CD4-positive, alpha-beta T cell treated with Interferon gamma for 1 hour (primary cell): Measurements from ENCODE around the gene UTP25.
"Not testable (repeated sequence)": the region's sequence is repeated elsewhere in the genome, so short reads cannot be mapped to it uniquely, and the experiment has no call there.

Source experiments
- DNase-seq: peaks from one replicate; pipeline ENCODE4 v3.0.0-alpha.2; 2020

UTP25 gene, protein sequence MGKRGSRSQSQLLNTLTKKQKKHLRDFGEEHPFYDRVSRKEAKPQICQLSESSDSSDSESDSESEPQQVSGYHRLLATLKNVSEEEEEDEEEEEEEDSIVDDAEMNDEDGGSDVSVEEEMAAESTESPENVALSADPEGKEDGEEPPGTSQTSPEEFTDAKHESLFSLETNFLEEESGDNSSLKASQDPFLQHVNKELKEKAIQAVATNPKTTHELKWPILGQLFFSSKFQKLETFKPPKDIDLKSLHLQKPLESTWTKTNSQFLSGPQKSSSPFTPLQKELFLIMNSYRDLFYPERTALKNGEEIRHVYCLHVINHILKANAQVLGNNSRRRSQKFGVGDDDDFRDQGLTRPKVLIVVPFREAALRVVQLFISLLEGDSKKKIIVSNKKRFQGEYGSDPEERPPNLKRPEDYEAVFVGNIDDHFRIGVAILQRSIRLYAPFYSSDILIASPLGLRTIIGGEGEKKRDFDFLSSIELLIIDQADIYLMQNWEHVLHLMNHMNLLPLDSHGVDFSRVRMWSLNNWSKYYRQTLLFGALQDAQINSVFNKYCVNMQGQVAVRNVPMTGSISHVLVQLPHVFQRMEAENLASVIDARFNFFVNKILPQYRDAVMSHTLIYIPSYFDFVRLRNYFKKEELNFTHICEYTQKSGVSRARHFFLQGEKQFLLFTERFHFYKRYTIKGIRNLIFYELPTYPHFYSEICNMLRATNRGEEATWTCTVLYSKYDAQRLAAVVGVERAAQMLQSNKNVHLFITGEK

DNA sequence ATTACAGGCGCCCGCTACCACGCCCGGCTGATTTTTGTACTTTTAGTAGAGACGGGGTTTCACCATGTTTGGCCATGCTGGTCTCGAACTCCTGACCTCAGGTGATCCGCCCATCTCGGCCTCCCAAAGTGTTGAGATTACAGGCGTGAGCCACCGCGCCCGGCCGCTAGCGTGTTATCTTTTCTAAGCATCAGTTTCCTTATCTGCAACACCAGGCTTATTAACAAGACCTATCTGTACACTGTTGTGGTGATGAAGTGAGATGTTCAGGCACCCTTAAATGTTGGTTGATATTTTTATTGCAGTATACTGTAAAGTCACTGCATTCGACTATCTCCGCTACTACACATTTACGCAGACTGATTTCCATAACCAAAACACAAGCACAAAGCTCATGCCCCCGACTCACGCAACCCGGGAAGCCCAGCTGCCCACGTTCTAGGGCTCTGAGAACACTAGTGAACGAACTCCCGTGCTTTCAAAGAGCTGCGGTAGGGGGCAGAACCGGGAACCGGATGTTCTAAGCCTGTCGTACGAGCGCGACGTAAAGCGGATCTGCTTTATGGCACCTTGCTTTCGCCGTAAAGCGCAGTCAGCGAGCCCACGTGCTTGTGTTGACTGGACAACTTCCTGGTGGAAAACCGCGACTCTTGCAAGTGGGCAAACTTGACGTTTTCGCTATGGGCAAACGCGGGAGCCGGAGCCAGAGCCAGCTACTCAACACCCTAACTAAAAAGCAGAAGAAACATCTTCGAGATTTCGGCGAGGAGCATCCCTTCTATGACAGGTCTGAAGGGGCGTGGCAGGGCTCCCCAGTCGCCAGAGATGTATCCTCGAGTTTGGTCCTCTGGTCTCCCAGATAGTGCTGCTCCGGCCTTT, at the start of gene UTP25:
UTP25 (plus strand) TSS at position 589 of the 879 bp plus-strand sequence; CDS start at position 681, 92 bp downstream.
- peak; percentile 91 for DNase-seq

DNA sequence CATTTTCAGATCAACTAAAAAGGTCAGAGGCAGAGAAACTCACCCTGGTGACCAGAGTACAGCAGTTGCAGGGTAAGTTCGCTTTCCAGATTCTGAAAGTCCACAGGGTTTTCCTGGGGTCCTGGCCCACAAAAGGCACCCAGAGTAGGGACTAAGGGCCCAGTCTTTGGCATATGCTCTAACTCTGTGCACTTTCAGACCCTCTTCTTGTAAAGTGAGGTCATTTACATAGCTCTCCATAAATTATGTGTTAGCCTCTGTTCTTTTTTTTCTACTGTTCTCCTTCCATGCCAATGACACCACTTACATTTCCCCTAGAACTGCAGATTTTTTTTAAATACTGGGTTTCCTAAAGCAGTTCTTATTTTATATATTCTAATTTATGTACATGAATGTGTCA, 49.7 kb upstream of the UTP25 start:
- DNase-seq: no peak

- no peak for DNase-seq
Measured at GRCh38 chr1:209780268-209780667, 47.5 kb upstream of the UTP25 start.

DNA sequence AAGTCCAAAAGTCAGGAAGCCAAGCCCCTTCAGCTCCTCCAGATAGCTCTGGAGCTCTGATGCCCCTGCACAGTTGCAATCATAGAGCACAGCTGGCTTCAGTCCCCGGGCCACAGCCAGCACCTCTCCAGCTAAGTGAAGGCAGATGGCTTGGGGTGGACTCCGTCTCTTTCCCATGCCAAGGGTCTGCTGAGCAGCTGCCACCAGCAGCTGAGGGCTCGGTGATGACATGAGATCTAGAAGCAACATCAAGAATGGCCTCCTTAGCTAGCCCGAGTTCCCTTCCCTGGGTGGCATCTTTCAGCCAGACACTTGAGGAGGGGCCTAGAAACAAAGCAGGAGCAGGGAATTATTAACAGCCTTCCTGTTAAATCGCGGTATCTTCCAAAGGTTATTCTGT, 44.4 kb upstream of the UTP25 start:
- no peak for DNase-seq

DNA sequence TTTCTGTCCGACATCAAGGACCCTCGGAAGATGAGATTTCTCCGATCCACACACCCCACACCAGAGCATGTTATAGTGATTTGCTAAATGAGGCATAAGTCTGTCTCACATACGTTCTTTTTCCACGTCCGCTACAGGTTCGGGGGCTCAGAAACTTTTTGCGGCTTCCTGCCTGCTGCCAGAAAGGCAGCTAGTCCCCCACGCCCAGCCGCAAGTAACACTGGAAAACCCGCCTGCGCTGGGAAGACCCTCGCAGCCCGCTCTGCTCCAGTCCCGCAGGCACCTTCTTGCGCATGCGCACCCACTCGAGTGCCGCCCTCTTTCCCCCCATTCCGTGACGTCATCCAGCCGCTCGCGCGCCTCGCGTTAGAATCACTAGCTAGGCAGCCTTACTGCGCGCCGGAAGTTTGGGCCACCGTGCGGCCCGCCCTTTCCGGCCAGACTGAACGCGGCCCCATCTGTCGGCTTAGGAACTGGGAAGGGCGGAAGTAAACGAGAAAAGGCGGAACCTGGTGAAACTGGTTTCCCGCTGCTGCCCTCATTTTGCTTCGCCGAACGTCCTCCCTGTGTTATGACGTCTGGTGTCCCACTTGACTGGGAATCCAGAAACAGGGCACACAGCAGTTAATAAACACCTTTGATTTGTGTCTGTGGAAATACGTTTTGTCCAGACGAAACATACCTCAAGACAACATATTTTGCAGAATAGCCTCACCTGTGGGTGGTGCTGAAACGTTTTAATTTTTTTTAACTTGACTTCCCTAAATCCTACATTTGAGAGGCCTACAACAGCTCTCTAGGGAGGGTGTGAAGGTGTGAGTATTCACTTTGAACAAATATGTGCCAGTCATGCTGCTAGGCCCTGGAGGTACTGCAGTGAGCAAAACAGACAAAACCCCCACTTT, 43.3 kb upstream of the UTP25 start, which contains the start of gene C1orf74:
C1orf74 (minus strand) TSS at position 295 of the 905 bp plus-strand sequence. CDS start 925 bp downstream, outside the sequence.
- peak; percentile 98 for DNase-seq

DNA sequence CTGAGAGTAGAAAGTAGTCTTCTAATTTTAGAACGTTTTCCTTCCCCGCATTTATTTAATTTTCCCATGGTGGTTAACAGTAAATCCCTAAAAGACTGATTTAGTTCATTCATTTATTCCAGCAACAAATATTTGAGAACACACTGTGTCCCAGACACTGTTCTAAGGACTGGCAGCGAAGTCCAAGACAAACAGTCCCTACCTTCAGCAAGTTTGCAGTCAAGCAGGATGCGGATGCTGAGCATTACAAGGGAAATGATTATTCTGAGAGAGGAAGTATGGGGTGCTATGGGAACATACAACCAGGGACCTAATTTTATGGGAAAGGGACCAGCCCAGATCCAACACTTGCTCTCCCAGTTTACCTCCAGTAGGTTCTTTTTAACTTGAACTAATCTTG, 42.2 kb upstream of the UTP25 start:
- no peak for DNase-seq

DNA sequence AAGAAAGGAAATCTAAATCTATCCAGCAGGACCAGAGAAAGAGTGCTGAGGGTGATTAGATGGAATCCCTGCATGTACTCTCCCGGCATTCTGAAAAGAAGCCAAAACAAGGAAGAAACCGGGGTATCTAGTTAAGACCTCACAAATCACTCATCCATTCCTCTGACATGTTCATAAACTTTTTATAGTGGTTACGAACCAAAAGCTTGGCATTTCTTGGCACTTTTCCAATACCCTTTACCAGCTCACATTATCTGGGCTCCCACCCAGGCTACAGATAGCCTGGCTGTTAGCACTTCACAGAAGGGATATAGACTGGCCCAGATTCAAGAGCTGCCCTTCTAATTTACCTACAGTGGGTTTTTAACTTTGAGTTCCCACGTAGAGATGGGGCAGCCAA, 41.6 kb upstream of the UTP25 start:
- DNase-seq: no peak

- DNase-seq: no peak
Measured at GRCh38 chr1:209787551-209787950, 40.2 kb upstream of the UTP25 start.

DNA sequence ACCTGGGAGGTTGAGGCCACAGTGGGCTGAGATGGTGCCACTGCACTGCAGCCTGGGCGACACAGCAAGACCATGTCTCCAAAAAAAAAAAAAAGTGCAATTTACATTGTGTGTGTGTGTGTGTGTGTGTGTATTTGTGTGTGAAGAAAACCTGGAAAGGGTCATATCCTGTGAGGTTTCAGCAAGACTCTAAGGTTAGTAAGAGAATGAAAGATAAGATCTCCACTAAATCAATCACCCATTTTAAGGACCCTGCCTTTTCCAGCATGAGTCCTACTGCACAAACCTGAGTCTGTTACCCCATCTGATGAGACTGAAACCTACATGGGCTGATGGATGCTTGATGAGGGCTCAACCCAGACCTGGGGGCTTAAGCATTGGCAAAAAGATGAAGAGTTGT, 38.5 kb upstream of the UTP25 start:
- DNase-seq: no peak

GRCh38 chr1:209790286-209791193, 37.2 kb upstream of the UTP25 start:
- no peak for DNase-seq

GRCh38 chr1:209791920-209792319, 35.9 kb upstream of the UTP25 start:
- DNase-seq: no peak

- DNase-seq: not testable (repeated sequence)
Measured at GRCh38 chr1:209793711-209794110, 34.1 kb upstream of the UTP25 start.

DNA sequence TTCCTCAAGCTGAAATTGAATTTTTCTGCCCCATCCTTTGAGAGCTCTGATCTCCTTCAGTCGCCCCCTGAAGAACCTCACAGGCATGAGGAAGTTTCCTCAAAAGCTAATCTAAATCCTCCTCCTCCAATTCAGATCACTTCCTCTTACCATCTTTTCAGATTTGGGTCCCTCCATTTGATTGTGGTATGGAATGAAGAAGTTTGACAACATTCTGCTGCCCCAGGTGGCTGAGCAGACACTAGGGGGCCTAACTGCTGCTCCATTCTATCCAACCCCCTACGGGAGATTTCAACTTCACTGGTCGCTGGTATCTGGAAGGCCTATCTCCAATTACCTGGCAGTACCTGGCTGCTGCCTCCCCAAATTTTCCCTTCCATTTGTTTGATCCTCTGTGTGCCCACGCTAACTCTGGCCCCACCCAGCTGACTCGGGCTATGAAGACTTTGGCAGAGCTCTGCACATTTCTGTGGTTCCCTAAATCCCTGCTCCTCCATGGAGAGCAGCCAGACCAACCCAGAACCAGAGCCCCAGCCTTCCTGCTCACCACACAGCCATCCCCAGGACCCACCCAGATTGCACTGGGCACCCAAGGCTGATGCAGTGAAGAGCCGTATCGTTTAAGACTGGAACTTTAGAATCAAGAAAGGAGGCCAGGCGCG, 29.7 kb upstream of the UTP25 start:
- DNase-seq: no peak

GRCh38 chr1:209800984-209801834, 26.6 kb upstream of the UTP25 start:
- no peak for DNase-seq

- DNase-seq: no peak
Measured at GRCh38 chr1:209802117-209802779, 25.5 kb upstream of the UTP25 start.

GRCh38 chr1:209802780-209803152, 25.0 kb upstream of the UTP25 start:
- DNase-seq: no peak

GRCh38 chr1:209803568-209803967, 24.2 kb upstream of the UTP25 start:
- DNase-seq: no peak

DNA sequence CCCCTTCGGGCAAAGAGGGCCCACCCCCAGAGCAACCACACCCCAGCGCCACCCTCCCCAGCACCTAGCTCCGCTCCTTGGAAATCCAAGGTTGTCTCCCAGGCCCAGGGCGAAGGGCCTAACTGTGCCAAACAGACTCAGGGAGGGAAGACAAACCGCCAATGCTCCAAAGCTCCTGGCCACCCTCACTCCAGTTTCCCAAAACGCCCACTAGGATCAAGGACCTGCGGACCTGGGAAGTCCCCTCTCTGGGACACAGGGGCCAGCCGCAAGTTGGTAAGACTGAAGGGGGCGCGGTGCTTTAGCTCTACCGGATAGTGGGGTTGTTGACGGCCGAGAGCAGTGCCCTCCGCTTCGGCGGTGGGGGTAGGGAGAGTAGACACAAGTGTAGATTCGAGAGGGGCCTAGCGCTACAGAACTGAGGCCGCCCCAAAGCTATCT, 22.4 kb upstream of the UTP25 start:
- DNase-seq: no peak
